ENCODE measurements around the gene MBOAT1.
A peak's percentile ranks its signal among the peaks of the same experiment; 100 is the strongest.

Gene MBOAT1

GRCh38 chr6:20134613-20135012, 77.7 kb downstream of the MBOAT1 start:
- no peak for TF ChIP-seq CTCF (IDR thresholded peaks at IDR 0.05; ENCODE audit: extremely low read depth, missing control alignments)
- no peak for DNase-seq (ENCODE audit: low spot score)

DNA sequence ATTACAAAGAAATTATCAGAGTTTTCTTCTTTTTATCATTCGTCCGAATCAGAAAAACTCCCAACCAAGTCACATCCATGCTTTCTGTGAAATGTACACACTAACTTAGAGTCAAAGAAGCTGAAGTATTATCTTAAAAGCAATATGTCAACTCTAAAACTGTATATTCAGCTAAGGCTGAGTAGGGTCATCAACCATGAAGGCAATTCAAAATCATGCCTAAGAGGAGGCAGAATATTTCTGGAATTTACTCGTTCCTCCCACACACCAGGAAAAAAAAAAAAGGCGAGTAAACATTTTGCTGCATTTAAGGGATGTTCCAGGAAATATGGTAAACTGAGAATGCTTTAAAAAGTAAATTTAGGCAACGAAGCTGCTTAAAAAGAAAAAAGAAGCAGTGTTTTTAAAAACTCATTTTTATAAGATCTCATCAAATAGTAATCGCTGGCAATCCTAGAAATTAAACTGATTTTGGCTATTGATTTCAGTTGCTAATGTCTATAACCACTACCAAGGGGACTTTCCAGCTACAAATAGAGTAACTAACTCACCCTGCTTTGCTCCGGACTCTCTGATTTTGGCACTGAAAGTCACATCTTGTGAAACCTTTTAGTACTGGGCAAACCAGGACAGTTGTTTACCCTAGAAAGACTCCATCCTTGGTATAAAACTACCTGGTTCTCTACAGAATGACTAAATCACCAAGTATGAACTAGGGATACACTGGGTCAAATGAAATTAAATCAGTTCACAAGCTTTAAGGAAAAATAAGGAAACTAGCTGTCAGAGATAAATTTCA, 82.8 kb downstream of the MBOAT1 start:
- no peak for TF ChIP-seq CTCF (IDR thresholded peaks at IDR 0.05; ENCODE audit: extremely low read depth, missing control alignments)
- DNase-seq (ENCODE audit: low spot score): no peak

- no peak for DNase-seq (ENCODE audit: low spot score)
- no peak for TF ChIP-seq CTCF (IDR thresholded peaks at IDR 0.05; ENCODE audit: extremely low read depth, missing control alignments)
Measured at GRCh38 chr6:20128018-20128417, 84.3 kb downstream of the MBOAT1 start.

DNA sequence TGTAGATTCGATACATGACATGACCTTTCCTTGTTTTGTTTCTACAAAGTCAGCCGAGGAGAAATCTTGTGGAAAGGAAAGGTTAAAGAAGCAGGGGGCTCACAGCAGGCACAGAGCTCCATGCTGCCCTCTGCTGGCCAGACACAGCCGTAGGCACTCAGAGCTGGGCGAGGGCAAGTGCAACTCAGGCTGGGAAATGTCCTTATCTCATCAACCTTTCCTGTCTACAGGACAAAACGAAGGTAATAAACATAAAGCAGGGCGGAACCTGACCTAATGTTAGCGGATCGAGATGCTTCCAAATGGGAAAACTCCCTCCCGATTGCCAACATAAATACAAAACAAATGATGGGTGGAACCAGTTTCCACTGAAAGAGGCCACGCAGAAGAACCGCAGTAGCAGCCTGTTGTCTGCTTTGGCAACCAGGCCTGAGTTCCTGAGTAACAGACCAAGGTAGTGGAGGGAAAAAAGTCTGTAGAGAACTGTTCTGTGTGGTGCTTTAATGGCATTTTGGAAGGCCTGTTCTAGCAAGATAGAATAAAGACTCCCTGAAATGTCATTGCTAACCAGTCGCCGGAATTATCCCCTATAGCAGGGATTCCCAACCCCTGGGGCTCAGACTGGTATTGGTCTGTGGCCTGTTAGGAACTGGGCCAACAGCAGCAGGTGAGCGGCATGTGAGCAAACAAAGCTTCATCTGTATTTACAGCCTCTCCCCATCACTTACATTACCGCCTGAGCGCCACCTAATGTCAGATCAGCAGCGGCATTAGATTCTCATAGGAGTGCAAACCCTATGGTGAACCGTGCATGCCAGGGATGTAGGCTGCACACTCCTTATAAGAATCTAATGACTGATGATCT, 85.2 kb downstream of the MBOAT1 start:
- peak; percentile 87 for TF ChIP-seq CTCF (IDR thresholded peaks at IDR 0.05; ENCODE audit: extremely low read depth, missing control alignments)
- DNase-seq (ENCODE audit: low spot score): peak; percentile 67

GRCh38 chr6:20126102-20126752, 86.0 kb downstream of the MBOAT1 start:
- no peak for DNase-seq (ENCODE audit: low spot score)
- no peak for TF ChIP-seq CTCF (IDR thresholded peaks at IDR 0.05; ENCODE audit: extremely low read depth, missing control alignments)

GRCh38 chr6:20124545-20124944, 87.7 kb downstream of the MBOAT1 start:
- no peak for DNase-seq (ENCODE audit: low spot score)
- no peak for TF ChIP-seq CTCF (IDR thresholded peaks at IDR 0.05; ENCODE audit: extremely low read depth, missing control alignments)

- TF ChIP-seq CTCF (IDR thresholded peaks at IDR 0.05; ENCODE audit: extremely low read depth, missing control alignments): no peak
- no peak for DNase-seq (ENCODE audit: low spot score)
Measured at GRCh38 chr6:20119485-20119884, 92.8 kb downstream of the MBOAT1 start.
